HG03025 (cell line): ENCODE measurements around the gene CAMTA1.

Experiments
- ATAC-seq: cut with Tn5 transposase; IDR thresholded peaks from one replicate; pipeline ENCODE4 v1.9.1; 2021; ENCODE audit warnings: mild to moderate bottlenecking, moderate library complexity; ENCODE audit not compliant: unreplicated experiment, low FRiP score

CAMTA1 gene

GRCh38 chr1:7508052-7508933 lies 723.0 kb downstream of the CAMTA1 start:
- no peak for ATAC-seq

- ATAC-seq, result no peak
Observed at GRCh38 chr1:7508934-7509519, 723.8 kb downstream of the CAMTA1 start.

GRCh38 chr1:7509598-7509997 lies 724.3 kb downstream of the CAMTA1 start:
- no peak for ATAC-seq

GRCh38 chr1:7510389-7510931 lies 725.2 kb downstream of the CAMTA1 start:
- ATAC-seq, result no peak

GRCh38 chr1:7511381-7511780 lies 726.1 kb downstream of the CAMTA1 start:
- ATAC-seq, result no peak

GRCh38 chr1:7513081-7513480 lies 727.8 kb downstream of the CAMTA1 start:
- ATAC-seq, result no peak

- no peak for ATAC-seq
Observed at GRCh38 chr1:7515175-7515574, 729.9 kb downstream of the CAMTA1 start.

- ATAC-seq, result no peak
Observed at GRCh38 chr1:7515904-7516303, 730.6 kb downstream of the CAMTA1 start.

- no peak for ATAC-seq
Observed at GRCh38 chr1:7516341-7516740, 731.1 kb downstream of the CAMTA1 start.

GRCh38 chr1:7516929-7517328 lies 731.7 kb downstream of the CAMTA1 start:
- no peak for ATAC-seq

GRCh38 chr1:7517611-7518330 lies 732.5 kb downstream of the CAMTA1 start:
- ATAC-seq, result no peak

- no peak for ATAC-seq
Observed at GRCh38 chr1:7518411-7518810, 733.2 kb downstream of the CAMTA1 start.

- ATAC-seq, result no peak
Observed at GRCh38 chr1:7519181-7519860, 734.1 kb downstream of the CAMTA1 start.

- ATAC-seq, result no peak
Observed at GRCh38 chr1:7519861-7520395, 734.7 kb downstream of the CAMTA1 start.

GRCh38 chr1:7520496-7520895 lies 735.2 kb downstream of the CAMTA1 start:
- ATAC-seq, result no peak

GRCh38 chr1:7524341-7525337 lies 739.4 kb downstream of the CAMTA1 start:
- no peak for ATAC-seq

- ATAC-seq, result no peak
Observed at GRCh38 chr1:7525338-7526063, 740.2 kb downstream of the CAMTA1 start.

- no peak for ATAC-seq
Observed at GRCh38 chr1:7526196-7526866, 741.1 kb downstream of the CAMTA1 start.
